PC-9 (cell line): ENCODE data around the gene TAPBPL. TPM values are rescaled to one million over a fixed set of nuclear protein-coding genes. Genes with fewer than 3 reads are reported as not detected.

Experiments used
- BruUV-seq: library from RNA; stranded (reverse); fragments of 400-500 nt; replicated peaks from 2 replicates; lab custom pipeline; 2021; lab: Mats Ljungman, UMichigan
- CTCF ChIA-PET: fragments of 300-600 bp; sonication (Branson Sonifier 250); formaldehyde crosslinking; loops from one replicate; lab custom pipeline; 2022; ENCODE audit warnings: antibody characterized with exemption; lab: Charles Lee
- POLR2A ChIA-PET: fragments of 300-600 bp; sonication (Branson Sonifier 250); formaldehyde crosslinking; loops from one replicate; lab custom pipeline; 2022; ENCODE audit warnings: antibody characterized with exemption; ENCODE audit not compliant: unreplicated experiment; lab: Charles Lee
- DNase-seq, 2 experiments: peaks; one replicate each; pipeline versions ENCODE4 v3.0.0 to v3.0.0-alpha.2; 2015 to 2022; ENCODE audit warnings: mixed read lengths in 1 of 2
- H2AFZ ChIP-seq: fragments of 200-600 bp; sonication (generic); 2 replicates; pipeline ENCODE4 v1.8.1; 2017; ENCODE audit warnings: antibody characterized with exemption
- H3F3A ChIP-seq: fragments of 200-600 bp; sonication (generic); 2 replicates; pipeline ENCODE4 v1.8.1; 2017; ENCODE audit warnings: antibody characterized with exemption, mild to moderate bottlenecking, low read depth; ENCODE audit not compliant: insufficient read depth
- H3K27ac ChIP-seq: fragments of 200-600 bp; sonication (generic); 2 replicates; pipeline ENCODE4 v1.6.1; 2016; ENCODE audit warnings: mixed run types
- H3K27me3 ChIP-seq: fragments of 200-600 bp; sonication (generic); 2 replicates; pipeline ENCODE4 v1.6.1; 2016; ENCODE audit warnings: low read depth, mixed run types; ENCODE audit not compliant: insufficient read depth
- H3K36me3 ChIP-seq: fragments of 200-600 bp; sonication (generic); 2 replicates; pipeline ENCODE4 v1.6.1; 2016; ENCODE audit warnings: low read depth, mixed run types
- H3K4me1 ChIP-seq: fragments of 200-600 bp; sonication (generic); replicated peaks from 2 replicates; pipeline ENCODE4 v1.6.1; 2016; ENCODE audit warnings: mixed run types; ENCODE audit not compliant: insufficient read depth
- H3K4me2 ChIP-seq: fragments of 200-600 bp; sonication (generic); 2 replicates; pipeline ENCODE4 v1.6.1; 2017; ENCODE audit warnings: mixed run types
- H3K4me3 ChIP-seq: fragments of 200-600 bp; sonication (generic); 2 replicates; pipeline ENCODE4 v1.6.1; 2016; ENCODE audit warnings: mixed run types
- H3K79me2 ChIP-seq: fragments of 200-600 bp; sonication (generic); 2 replicates; pipeline ENCODE4 v1.6.1; 2017; ENCODE audit warnings: low read depth, mixed run types
- H3K9me2 ChIP-seq: fragments of 200-600 bp; sonication (generic); 2 replicates; pipeline ENCODE4 v1.8.1; 2017; ENCODE audit warnings: mild to moderate bottlenecking; ENCODE audit not compliant: insufficient read depth
- H3K9me3 ChIP-seq: fragments of 200-600 bp; sonication (generic); 2 replicates; pipeline ENCODE4 v1.8.1; 2016; ENCODE audit warnings: low read depth; ENCODE audit not compliant: insufficient read depth
- H4K20me1 ChIP-seq: fragments of 200-600 bp; sonication (generic); 2 replicates; pipeline ENCODE4 v1.8.1; 2017; ENCODE audit not compliant: insufficient read depth
- CTCF ChIP-seq: fragments of 200-600 bp; sonication (generic); conservative IDR thresholded peaks from 2 replicates; pipeline ENCODE4 v1.6.1; 2017; ENCODE audit warnings: mixed run types, antibody characterized with exemption, mild to moderate bottlenecking, moderate library complexity
- EZH2 ChIP-seq: fragments of 200-600 bp; sonication (generic); IDR thresholded peaks from 2 replicates; pipeline ENCODE4 v1.8.0; 2017; ENCODE audit warnings: antibody characterized with exemption, low read depth
- intact Hi-C: fragments of 100-400 bp; cut with micrococcal nuclease; formaldehyde crosslinking; loops from one replicate; pipeline ENCODE4 v1.10.0; 2022; ENCODE audit not compliant: unreplicated experiment
- total RNA-seq: library from RNA; stranded (reverse); gene quantifications from 2 replicates; pipeline ENCODE4 v1.2.3, GENCODE V29; 2021

Gene TAPBPL
- total RNA-seq, 1 experiment from 2014 or later = 26.0 TPM

GRCh38 chr12:6492838-6493496 is 41.1 kb downstream of the TAPBPL start, which contains the start of gene MRPL51:
MRPL51 (minus strand) TSS chr12:6493262; CDS start chr12:6493136, 126 bp downstream.
- H2AFZ ChIP-seq = peak within 1 kb of the TSS; percentile 91
- BruUV-seq = TSS peak; percentile 82
- DNase-seq = peak; percentile 86 to 99
- intact Hi-C loops = loop anchor here (1.0 to 5.0 kb wide), 5 partner anchors 22 to 116 kb away; partner anchors contain the start of gene SCNN1A
- peak within 1 kb of the TSS; percentile 87 for H3K4me3 ChIP-seq
- TF ChIP-seq CTCF = no peak
- TF ChIP-seq EZH2 = no peak
- peaks cover 54% of the 10 kb centered on the region for H3K79me2 ChIP-seq
- H3K9me3 ChIP-seq = no peaks in the 10 kb centered on the region
- peaks cover 18% of the 10 kb centered on the region; the same call in 1 of the 2 replicates for H3F3A ChIP-seq
- POLR2A ChIA-PET = interaction anchor here (0.5 to 1.2 kb wide), 13 partner anchors 22 to 439 kb away, joined by 3 to 9 read pairs (median 4); partner anchors contain the start of genes LTBR, TNFRSF1A and VAMP1
- peak within 1 kb of the TSS; percentile 93 for H3K4me2 ChIP-seq
- no peaks in the 10 kb centered on the region for H3K9me2 ChIP-seq
- H3K4me1 ChIP-seq = peaks cover 24% of the 10 kb centered on the region
- H4K20me1 ChIP-seq = peaks cover 2% of the 10 kb centered on the region; the same call in 1 of the 2 replicates
- no peaks in the 10 kb centered on the region for H3K27me3 ChIP-seq
- peaks cover 31% of the 10 kb centered on the region for H3K36me3 ChIP-seq
- peak within 1 kb of the TSS; percentile 85 for H3K27ac ChIP-seq
- CTCF ChIA-PET = interaction anchor here (0.8 kb wide), 1 partner anchor 28 kb away, joined by 4 read pairs; no protein-coding TSS in a partner anchor

- TF ChIP-seq CTCF (peak; percentile 46; the same call in 1 of the 2 replicates), EZH2 (no peak)
- peak within 1 kb of the TSS; percentile 91 for H2AFZ ChIP-seq
- peaks cover 18% of the 10 kb centered on the region; the same call in 1 of the 2 replicates for H3F3A ChIP-seq
- H3K9me2 ChIP-seq = no peaks in the 10 kb centered on the region
- peak within 1 kb of the TSS; percentile 85 for H3K27ac ChIP-seq
- peaks cover 61% of the 10 kb centered on the region for H3K79me2 ChIP-seq
- no TSS peak for BruUV-seq
- DNase-seq = peak; percentile 93 to 98
- POLR2A ChIA-PET = interaction anchor here (0.5 to 1.2 kb wide), 12 partner anchors 23 to 440 kb away, joined by 3 to 9 read pairs (median 4); partner anchors contain the start of genes LTBR, TNFRSF1A and VAMP1
- H3K4me2 ChIP-seq = peak within 1 kb of the TSS; percentile 93
- peaks cover 38% of the 10 kb centered on the region for H3K36me3 ChIP-seq
- peaks cover 5% of the 10 kb centered on the region; the same call in 1 of the 2 replicates for H4K20me1 ChIP-seq
- intact Hi-C loops = loop anchor here (1.0 to 5.0 kb wide), 5 partner anchors 22 to 116 kb away; partner anchors contain the start of gene SCNN1A
- no peaks in the 10 kb centered on the region for H3K9me3 ChIP-seq
- no peaks in the 10 kb centered on the region for H3K27me3 ChIP-seq
- CTCF ChIA-PET = interaction anchor here (0.8 kb wide), 1 partner anchor 28 kb away, joined by 4 read pairs; no protein-coding TSS in a partner anchor
- peaks cover 24% of the 10 kb centered on the region for H3K4me1 ChIP-seq
- peak within 1 kb of the TSS; percentile 87 for H3K4me3 ChIP-seq
Measured at GRCh38 chr12:6493497-6494257, 41.8 kb downstream of the TAPBPL start, which contains the start of gene NCAPD2. NCAPD2 (plus strand) TSS chr12:6494102; CDS start chr12:6495099, 997 bp downstream.
